GM21423 (cell line): ENCODE data around the gene ACTL6B.
A peak's percentile ranks its signal among the peaks of the same experiment; 100 is the strongest.
"Not testable (repeated sequence)": the region's sequence is repeated elsewhere in the genome, so short reads cannot be mapped to it uniquely, and the experiment has no call there.

Source experiments
- ATAC-seq: cut with Tn5 transposase; IDR thresholded peaks from one replicate; pipeline ENCODE4 v1.9.1; 2021; ENCODE audit warnings: mild to moderate bottlenecking, moderate library complexity; ENCODE audit not compliant: unreplicated experiment

The ACTL6B gene

GRCh38 chr7:100655908-100656674, at the start of gene ACTL6B:
TSS of gene ACTL6B (minus strand) at chr7:100656448. CDS start at chr7:100656354, 94 bp downstream.
- no peak for ATAC-seq

GRCh38 chr7:100705320-100705752, 49.1 kb upstream of the ACTL6B start:
- ATAC-seq: peak; percentile 62

GRCh38 chr7:100701089-100701488, 44.8 kb upstream of the ACTL6B start:
- not testable (repeated sequence) for ATAC-seq

GRCh38 chr7:100699018-100699417, 42.8 kb upstream of the ACTL6B start:
- ATAC-seq: no peak

GRCh38 chr7:100696123-100696521, 39.9 kb upstream of the ACTL6B start:
- no peak for ATAC-seq

- peak; percentile 48 for ATAC-seq
Observed at GRCh38 chr7:100694098-100694745, 38.0 kb upstream of the ACTL6B start, which contains the start of gene GIGYF1. TSS of gene GIGYF1 (minus strand) at chr7:100694250. CDS start at chr7:100688238, 6,012 bp downstream.

- ATAC-seq: peak; percentile 18
Observed at GRCh38 chr7:100693312-100694097, 37.3 kb upstream of the ACTL6B start.

GRCh38 chr7:100692578-100692961, 36.3 kb upstream of the ACTL6B start:
- no peak for ATAC-seq

- no peak for ATAC-seq
Observed at GRCh38 chr7:100691676-100692577, 35.7 kb upstream of the ACTL6B start.

GRCh38 chr7:100689230-100690135, 33.2 kb upstream of the ACTL6B start:
- no peak for ATAC-seq

GRCh38 chr7:100688326-100688860, 32.1 kb upstream of the ACTL6B start:
- ATAC-seq: no peak

GRCh38 chr7:100687751-100688300, 31.6 kb upstream of the ACTL6B start:
- no peak for ATAC-seq

GRCh38 chr7:100687261-100687660, 31.0 kb upstream of the ACTL6B start:
- no peak for ATAC-seq

GRCh38 chr7:100686822-100687211, 30.6 kb upstream of the ACTL6B start:
- ATAC-seq: no peak

- ATAC-seq: no peak
Observed at GRCh38 chr7:100686201-100686821, 30.1 kb upstream of the ACTL6B start.

GRCh38 chr7:100685631-100686145, 29.4 kb upstream of the ACTL6B start:
- no peak for ATAC-seq

- ATAC-seq: no peak
Observed at GRCh38 chr7:100685049-100685605, 28.9 kb upstream of the ACTL6B start.

GRCh38 chr7:100684534-100685042, 28.3 kb upstream of the ACTL6B start:
- ATAC-seq: no peak
